Transverse colon (tissue), 4 donors: ENCODE data around the gene MTTP. TPM values are rescaled to one million over a fixed set of nuclear protein-coding genes. Genes with fewer than 3 reads are reported as not detected.

ENCODE experiments used
- DNase-seq: peaks from one replicate; pipeline ENCODE4 v3.0.0-alpha.2; 2019
- H3K27ac ChIP-seq, 4 donors: fragments of 200-600 bp; sonication (generic); 2 replicates each; pipeline ENCODE4 v1.5.1; 2016 to 2018; ENCODE audit warnings: inconsistent platforms in 4 of 4
- H3K27me3 ChIP-seq: fragments of 200-600 bp; sonication (generic); 2 replicates; pipeline ENCODE4 v1.5.1; 2017; ENCODE audit warnings: inconsistent platforms
- H3K36me3 ChIP-seq, 4 donors: fragments of 200-600 bp; sonication (generic); 2 replicates each; pipeline ENCODE4 v1.5.1; 2017 to 2019; ENCODE audit warnings: inconsistent platforms in 4 of 4
- H3K4me1 ChIP-seq, 4 donors: fragments of 200-600 bp; sonication (generic); 2 replicates each; pipeline ENCODE4 v1.5.1; 2017 to 2020; ENCODE audit warnings: inconsistent platforms in 4 of 4
- H3K4me3 ChIP-seq, 4 donors: fragments of 200-600 bp; sonication (generic); 1 replicate in 1 of 4; 2 replicates in 3 of 4; pipeline versions ENCODE4 v1.5.1 to v1.6.1; 2017 to 2019; ENCODE audit warnings: inconsistent platforms in 4 of 4
- H3K9me3 ChIP-seq, 2 donors: fragments of 200-600 bp; sonication (generic); 2 replicates each; pipeline ENCODE4 v1.5.1; 2017 to 2019; ENCODE audit warnings: inconsistent platforms in 2 of 2
- CTCF ChIP-seq, 5 experiments: fragments of 200-600 bp in 3 of 5; fragments of 450-650 bp in 2 of 5; sonication (generic) in 3 of 5; IDR thresholded peaks; 1 replicate in 2 of 5; 2 replicates in 3 of 5; pipeline ENCODE4 v1.5.1; 2016 to 2017; ENCODE audit warnings: antibody characterized with exemption in 5 of 5, inconsistent platforms in 3 of 5, mild to moderate bottlenecking in 2 of 5, moderate library complexity in 1 of 5
- EP300 ChIP-seq: sonication (generic); formaldehyde crosslinking; IDR thresholded peaks from one replicate; pipeline ENCODE4 v1.6.1; 2017; ENCODE audit warnings: antibody characterized with exemption, low read depth
- POLR2A ChIP-seq: fragments of 450-650 bp; IDR thresholded peaks from one replicate; pipeline ENCODE4 v1.6.1; 2016; ENCODE audit warnings: antibody characterized with exemption, mild to moderate bottlenecking, moderate library complexity
- POLR2AphosphoS5 ChIP-seq, 3 donors: sonication (generic); formaldehyde crosslinking; IDR thresholded peaks; one replicate each; pipeline ENCODE4 v1.6.1; 2016; ENCODE audit warnings: antibody characterized with exemption in 3 of 3
- WGBS, 2 donors: methylation state at CpG; one replicate each; pipeline ENCODE4 v1.1.5; 2018; ENCODE audit warnings: low coverage in 1 of 2; 5-methylcytosine and 5-hydroxymethylcytosine counted together
- in situ Hi-C, 4 donors: fragments of 200-750 bp; cut with MboI; loops; one replicate each; pipeline versions ENCODE4 v1.15.0 to v1.15.1; 2017; ENCODE audit warnings: low sequenced_read_pairs in 3 of 4, low pct_ligation_motif_present in 1 of 4, low pct_unique_long_range_greater_than_20kb in 1 of 4
- intact Hi-C: fragments of 100-400 bp; cut with DNase I; formaldehyde crosslinking; loops from one replicate; pipeline ENCODE4 v1.15.1; 2023; ENCODE audit warnings: low total_unique reads
- total RNA-seq, 4 donors: library from RNA; depleted of rRNA; stranded (reverse); fragments of >200 nt; gene quantifications; one replicate each; pipeline ENCODE4 v1.1.0, GENCODE V29; 2016

The MTTP gene
- total RNA-seq, 4 donors from 2014 or later: 0.41 TPM; not detected in 3

DNA sequence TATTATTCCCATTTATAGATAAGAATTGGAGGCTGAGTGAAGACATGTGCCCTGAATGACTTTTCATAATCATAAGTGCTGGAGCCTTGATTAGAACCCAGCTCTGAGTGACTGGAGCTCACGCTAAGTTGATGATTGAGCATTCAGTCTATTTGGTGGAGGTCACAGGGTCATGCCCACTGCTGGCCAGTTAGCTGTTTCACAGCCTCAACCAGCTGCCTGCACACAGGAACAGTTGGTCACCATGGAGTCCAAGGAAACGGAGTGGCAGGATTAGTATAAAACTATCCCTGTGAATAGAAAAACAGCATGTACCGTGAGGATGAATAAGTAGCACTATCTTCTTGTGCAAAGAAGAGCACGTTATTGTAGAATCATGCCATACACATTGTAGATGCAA lies 84.0 kb downstream of the MTTP start:
- Histone ChIP-seq H3K27ac (no peak overlapping the region), H3K9me3 (no peaks in the 10 kb centered on the region), H3K4me3 (no peak overlapping the region), H3K36me3 (no peaks in the 10 kb centered on the region), H3K27me3 (no peaks in the 10 kb centered on the region), H3K4me1 (peaks cover 0 to 5% (median 0%) of the 10 kb centered on the region in 4 donors)
- TF ChIP-seq POLR2AphosphoS5 (IDR thresholded peaks at IDR 0.05) (no peak), POLR2A (no peak), CTCF (IDR thresholded peaks at IDR 0.05) (no peak)
- in situ Hi-C loops (no loop called here), intact Hi-C loops (no loop called here)
- 78% methylated on average over 4 of the region's 4 CpGs; no CpG with 5 or more reads in 1 of the 2 donors for WGBS, 2 donors
- no peak for DNase-seq

DNA sequence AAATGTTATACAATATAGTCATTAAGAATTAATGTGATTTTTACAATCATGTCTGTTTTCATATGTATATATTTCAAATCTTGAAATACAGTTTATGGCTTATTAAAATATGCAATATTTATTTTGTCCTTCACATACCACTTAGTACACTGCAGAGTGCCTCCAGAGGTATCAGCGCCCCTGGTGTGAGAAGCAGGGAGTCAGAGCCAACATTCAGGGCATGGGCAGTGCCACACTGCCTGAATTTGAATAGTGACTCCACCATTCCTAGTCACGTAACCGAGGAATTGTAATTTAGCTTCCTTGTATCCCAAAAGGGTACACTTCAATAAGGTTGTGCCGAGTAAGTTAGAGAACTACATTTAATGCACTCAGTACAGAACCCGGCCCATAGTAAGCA lies 87.3 kb downstream of the MTTP start:
- Histone ChIP-seq H3K36me3 (no peaks in the 10 kb centered on the region), H3K27me3 (no peaks in the 10 kb centered on the region), H3K9me3 (no peaks in the 10 kb centered on the region), H3K4me3 (no peak overlapping the region), H3K27ac (no peak overlapping the region), H3K4me1 (no peaks in the 10 kb centered on the region)
- TF ChIP-seq POLR2AphosphoS5 (IDR thresholded peaks at IDR 0.05) (no peak), POLR2A (no peak), CTCF (IDR thresholded peaks at IDR 0.05) (no peak), EP300 (no peak)
- in situ Hi-C loops (no loop called here), intact Hi-C loops (no loop called here)
- no peak for DNase-seq
- WGBS, 2 donors: 75 to 78% methylated on average over 5 of the region's 5 CpGs

- intact Hi-C loops: no loop called here
- TF ChIP-seq CTCF (IDR thresholded peaks at IDR 0.05) (no peak), EP300 (no peak), POLR2AphosphoS5 (IDR thresholded peaks at IDR 0.05) (no peak)
- Histone ChIP-seq H3K27me3 (no peaks in the 10 kb centered on the region), H3K4me3 (no peak overlapping the region), H3K9me3 (no peaks in the 10 kb centered on the region), H3K27ac (no peak overlapping the region), H3K4me1 (no peaks in the 10 kb centered on the region), H3K36me3 (no peaks in the 10 kb centered on the region)
- DNase-seq: no peak
- in situ Hi-C loops: no loop called here
These were observed 90.1 kb downstream of the MTTP start for GRCh38 chr4:99664716-99665115.

DNA sequence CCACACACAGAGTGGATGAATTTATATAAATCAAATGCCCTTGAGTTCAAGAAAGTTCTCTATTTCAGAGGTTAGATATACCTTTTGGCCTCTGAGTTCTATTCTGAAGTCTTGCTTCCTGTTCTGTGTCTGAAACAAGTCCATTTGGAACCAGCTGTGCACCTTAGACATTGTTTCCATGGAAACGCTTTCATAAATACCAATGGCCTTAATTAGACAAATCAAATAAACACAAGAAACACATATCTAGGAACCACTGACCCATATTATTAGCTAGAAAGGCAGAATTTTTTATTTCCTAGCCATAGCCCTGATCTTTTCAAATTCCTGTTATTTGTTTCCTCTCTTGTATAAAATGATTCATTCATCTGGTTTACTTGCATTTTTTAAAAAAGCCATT lies 91.4 kb downstream of the MTTP start:
- H3K4me3 ChIP-seq: no peak overlapping the region
- H3K27me3 ChIP-seq: no peaks in the 10 kb centered on the region
- no peaks in the 10 kb centered on the region for H3K4me1 ChIP-seq
- H3K36me3 ChIP-seq: no peaks in the 10 kb centered on the region
- intact Hi-C loops (no loop called here), in situ Hi-C loops (no loop called here)
- WGBS, 2 donors: 64 to 73% methylated on average over 1 of the region's 1 CpG
- no peak for TF ChIP-seq EP300
- TF ChIP-seq POLR2AphosphoS5 (IDR thresholded peaks at IDR 0.05): no peak
- TF ChIP-seq CTCF (IDR thresholded peaks at IDR 0.05): no peak
- TF ChIP-seq POLR2A: no peak
- H3K9me3 ChIP-seq: no peaks in the 10 kb centered on the region
- no peak for DNase-seq
- no peak overlapping the region for H3K27ac ChIP-seq
